Measurements from ENCODE around the gene NXNL1. TPM values are rescaled to one million over a fixed set of nuclear protein-coding genes. Genes with fewer than 3 reads are reported as not detected.

NXNL1 gene
- total and polyA plus RNA-seq, 2 of the 8 experiments (the other 6 are each of a cell fraction or from before 2014, with no cell fraction given) = not detected

- ChIA-PET CTCF (ENCODE audit: partially characterized antibody) (interaction anchor here (0.9 to 1.3 kb wide), 2 partner anchors 9 to 26 kb away, joined by 3 read pairs; partner anchors contain the start of gene MVB12A), POLR2A (ENCODE audit: partially characterized antibody) (no interaction called here)
- no peak overlapping the region for H3K9ac ChIP-seq (replicated peaks in 1 of 4; ENCODE audit: extremely low read depth in 1 of 4, low read depth in 3 of 4, low read length in 3 of 4)
- H3K4ac ChIP-seq (replicated peaks; ENCODE audit: insufficient read length, low read depth, low read length) = no peak overlapping the region
- 92% methylated on average over 1 of the region's 1 CpG; no CpG with 5 or more reads in 1 of the 2 experiments for WGBS, 2 experiments (ENCODE audit: extremely low coverage in 1 of 2, insufficient coverage in 1 of 2, insufficient read length in 1 of 2, insufficient replicate concordance in 2 of 2, low coverage in 1 of 2, low lambda C conversion rate in 2 of 2, missing lambda C conversion rate in 1 of 2)
- H3K18ac ChIP-seq (ENCODE audit: extremely low read depth, low read length) = no peak overlapping the region
- H4K5ac ChIP-seq (ENCODE audit: insufficient read length, low read depth, low read length) = no peak overlapping the region
- H3K79me1 ChIP-seq (ENCODE audit: low read depth, low read length) = no peaks in the 10 kb centered on the region
- H3K4me2 ChIP-seq (ENCODE audit: insufficient read depth in 1 of 2, low read depth in 2 of 2, low read length in 2 of 2) = no peak overlapping the region
- no peaks in the 10 kb centered on the region for H3K79me2 ChIP-seq (ENCODE audit: control insufficient read depth in 1 of 2, insufficient read depth in 2 of 2, low read length in 2 of 2)
- H3K27ac ChIP-seq (ENCODE audit: low read depth, low read length) = no peak overlapping the region
- peaks cover 0 to 5% of the 10 kb centered on the region in 2 experiments for H4K20me1 ChIP-seq (replicated peaks in 1 of 2; ENCODE audit: control insufficient read depth in 1 of 2, insufficient read depth in 2 of 2, low read length in 2 of 2)
- no peak overlapping the region for H4K91ac ChIP-seq (replicated peaks; ENCODE audit: insufficient read length, low read length)
- H3K23ac ChIP-seq (ENCODE audit: insufficient read length) = no peak overlapping the region
- peaks cover 0 to 4% of the 10 kb centered on the region in 2 experiments; a peak in 2 of 4 replicates for H3K9me3 ChIP-seq (ENCODE audit: insufficient read depth in 2 of 2, low read depth in 1 of 2, low read length in 1 of 2)
- H3K56ac ChIP-seq (replicated peaks; ENCODE audit: insufficient read length, low read depth, low read length) = peak overlapping the region; percentile 94
- no peak overlapping the region for H2BK120ac ChIP-seq (replicated peaks; ENCODE audit: low read depth, low read length)
- H3K23me2 ChIP-seq (ENCODE audit: low read depth, low read length) = peaks cover 14% of the 10 kb centered on the region; the same call in 1 of the 2 replicates
- DNase-seq (ENCODE audit: low read depth in 1 of 2, low spot score in 2 of 2) = no peak
- no peak overlapping the region for H3K14ac ChIP-seq (ENCODE audit: insufficient read length)
- no peak overlapping the region for H2AFZ ChIP-seq (ENCODE audit: low read length)
- FAIRE-seq = no peak
- no peak overlapping the region for H2BK5ac ChIP-seq (ENCODE audit: low read depth, low read length)
- no peak overlapping the region for H2BK20ac ChIP-seq (ENCODE audit: low read length)
- H2BK15ac ChIP-seq (ENCODE audit: low read length) = no peak overlapping the region
- H2BK12ac ChIP-seq (ENCODE audit: low read depth, low read length) = no peak overlapping the region
- H2AK5ac ChIP-seq (ENCODE audit: low read depth, low read length) = no peak overlapping the region
- H3K27me3 ChIP-seq (replicated peaks in 1 of 4; ENCODE audit: control insufficient read depth in 3 of 4, extremely low read depth in 1 of 4, insufficient read depth in 3 of 4, low read length in 3 of 4) = peaks cover 0 to 16% (median 10%) of the 10 kb centered on the region in 4 experiments; a peak in 6 of 7 replicates
- no peak overlapping the region for H4K8ac ChIP-seq (ENCODE audit: extremely low read depth, insufficient read depth, low read length)
- peaks cover 0 to 2% (median under 1%) of the 10 kb centered on the region in 4 experiments; a peak in 1 of 7 replicates for H3K4me1 ChIP-seq (replicated peaks in 1 of 4; ENCODE audit: control insufficient read depth in 3 of 4, insufficient read depth in 4 of 4, low read length in 3 of 4)
- TF ChIP-seq TBP (IDR thresholded peaks at IDR 0.05; ENCODE audit: low read depth, low read length) (no peak), YY1 (IDR thresholded peaks at IDR 0.05; ENCODE audit: low read depth, low read length) (no peak), RXRA (IDR thresholded peaks at IDR 0.05; ENCODE audit: insufficient read depth, low read depth, low read length) (no peak), SIN3A (conservative IDR thresholded peaks at IDR 0.05 in 1 of 2, IDR thresholded peaks at IDR 0.05 in 1 of 2; ENCODE audit: low read depth in 1 of 2, low read length in 2 of 2) (no peak)
- H3K4me3 ChIP-seq (ENCODE audit: extremely low read depth in 1 of 4, insufficient read depth in 2 of 4, low read depth in 3 of 4, low read length in 4 of 4) = no peak overlapping the region
- H3K36me3 ChIP-seq (ENCODE audit: control insufficient read depth in 2 of 4, insufficient read depth in 4 of 4, low read length in 3 of 4) = no peaks in the 10 kb centered on the region
Measured at GRCh38 chr19:17445526-17446165, 15.1 kb downstream of the NXNL1 start.

All from H1 (cell line).